ENCODE results near the gene ANKRD13C.

The ANKRD13C gene

GRCh38 chr1:70293186-70293843 lies 61.2 kb downstream of the ANKRD13C start:
- DNase-seq, result no peak

- DNase-seq, result no peak
These were observed 64.3 kb downstream of the ANKRD13C start for GRCh38 chr1:70290218-70290617.

GRCh38 chr1:70288166-70288565 lies 66.4 kb downstream of the ANKRD13C start:
- DNase-seq, result no peak

- DNase-seq, result no peak
These were observed 68.1 kb downstream of the ANKRD13C start for GRCh38 chr1:70286453-70286852.

GRCh38 chr1:70284366-70284765 lies 70.2 kb downstream of the ANKRD13C start:
- DNase-seq, result no peak

- DNase-seq, result no peak
These were observed 75.8 kb downstream of the ANKRD13C start for GRCh38 chr1:70278710-70279109.

GRCh38 chr1:70277875-70278274 lies 76.6 kb downstream of the ANKRD13C start:
- no peak for DNase-seq

GRCh38 chr1:70265946-70266345 lies 88.6 kb downstream of the ANKRD13C start:
- DNase-seq, result no peak

GRCh38 chr1:70264839-70265238 lies 89.7 kb downstream of the ANKRD13C start:
- no peak for DNase-seq

GRCh38 chr1:70256664-70257063 lies 97.9 kb downstream of the ANKRD13C start:
- DNase-seq, result no peak

- DNase-seq, result no peak
These were observed 105.8 kb downstream of the ANKRD13C start for GRCh38 chr1:70248729-70249128.

GRCh38 chr1:70247768-70248167 lies 106.8 kb downstream of the ANKRD13C start:
- DNase-seq, result no peak

- DNase-seq, result no peak
These were observed 107.4 kb downstream of the ANKRD13C start for GRCh38 chr1:70247122-70247521.

GRCh38 chr1:70239940-70240339 lies 114.6 kb downstream of the ANKRD13C start:
- DNase-seq, result no peak

- no peak for DNase-seq
These were observed 119.8 kb downstream of the ANKRD13C start for GRCh38 chr1:70234733-70235132.

GRCh38 chr1:70231475-70231874 lies 123.0 kb downstream of the ANKRD13C start:
- DNase-seq, result no peak

- no peak for DNase-seq
These were observed 125.9 kb downstream of the ANKRD13C start for GRCh38 chr1:70228670-70229069.

- no peak for DNase-seq
These were observed 127.1 kb downstream of the ANKRD13C start for GRCh38 chr1:70227439-70227838.

- DNase-seq, result no peak
These were observed 129.6 kb downstream of the ANKRD13C start for GRCh38 chr1:70224954-70225353.

- DNase-seq, result no peak
These were observed 131.7 kb downstream of the ANKRD13C start for GRCh38 chr1:70222716-70223235.

GRCh38 chr1:70221238-70222121 lies 133.0 kb downstream of the ANKRD13C start, which contains the start of gene SRSF11:
Gene SRSF11, plus strand, starts transcription at chr1:70221380. Its CDS starts 257 bp downstream, at chr1:70221637.
- peak; percentile 98 to 99 for DNase-seq

- DNase-seq, result no peak
These were observed 133.8 kb downstream of the ANKRD13C start for GRCh38 chr1:70220517-70221237.

GRCh38 chr1:70220015-70220414 lies 134.5 kb downstream of the ANKRD13C start:
- DNase-seq, result no peak
